GM21390 (cell line): ENCODE data around the gene PRKAR2B.

Experiments used
- ATAC-seq: cut with Tn5 transposase; IDR thresholded peaks from one replicate; pipeline ENCODE4 v1.9.1; 2021; ENCODE audit not compliant: unreplicated experiment

PRKAR2B gene

GRCh38 chr7:107173691-107174406 lies 129.3 kb downstream of the PRKAR2B start:
- ATAC-seq, result peak; percentile 62

GRCh38 chr7:107179326-107180164 lies 135.0 kb downstream of the PRKAR2B start:
- no peak for ATAC-seq

- no peak for ATAC-seq
Measured at GRCh38 chr7:107180378-107180777, 135.9 kb downstream of the PRKAR2B start.

GRCh38 chr7:107181172-107181571 lies 136.7 kb downstream of the PRKAR2B start:
- no peak for ATAC-seq

DNA sequence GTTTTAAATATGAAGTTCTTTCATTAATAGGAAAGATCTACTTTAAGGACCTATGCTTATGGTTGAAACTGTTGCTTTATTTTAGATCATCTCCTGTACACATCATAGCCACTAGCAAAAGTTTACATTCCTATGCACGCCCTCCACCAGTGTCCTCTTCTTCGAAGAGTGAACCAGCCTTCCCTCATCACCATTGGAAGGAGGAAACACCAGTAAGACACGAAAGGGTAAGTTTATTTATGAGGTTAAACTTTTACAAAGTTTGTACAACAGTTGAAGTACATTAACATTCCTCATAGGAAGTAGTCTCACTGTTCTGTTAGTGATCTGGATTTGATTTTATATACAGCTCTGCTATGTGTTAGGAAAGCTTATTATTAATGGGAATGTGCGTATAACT lies 141.2 kb downstream of the PRKAR2B start:
- no peak for ATAC-seq

DNA sequence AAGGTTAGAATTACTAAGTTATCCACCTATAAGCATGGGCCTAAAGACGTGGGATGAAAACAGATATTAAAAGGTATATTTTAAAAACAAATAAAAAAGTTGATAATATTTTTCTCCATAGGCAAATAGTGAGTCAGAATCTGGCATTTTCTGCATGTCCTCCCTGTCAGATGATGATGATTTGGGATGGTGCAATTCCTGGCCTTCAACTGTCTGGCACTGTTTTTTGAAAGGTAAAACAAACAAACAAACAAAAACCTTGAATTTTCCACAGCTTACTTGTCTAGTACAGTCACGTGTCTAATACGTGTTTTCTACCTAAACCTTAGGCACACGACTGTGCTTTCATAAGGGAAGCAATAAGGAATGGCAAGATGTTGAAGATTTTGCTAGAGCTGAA lies 141.7 kb downstream of the PRKAR2B start:
- ATAC-seq, result no peak

DNA sequence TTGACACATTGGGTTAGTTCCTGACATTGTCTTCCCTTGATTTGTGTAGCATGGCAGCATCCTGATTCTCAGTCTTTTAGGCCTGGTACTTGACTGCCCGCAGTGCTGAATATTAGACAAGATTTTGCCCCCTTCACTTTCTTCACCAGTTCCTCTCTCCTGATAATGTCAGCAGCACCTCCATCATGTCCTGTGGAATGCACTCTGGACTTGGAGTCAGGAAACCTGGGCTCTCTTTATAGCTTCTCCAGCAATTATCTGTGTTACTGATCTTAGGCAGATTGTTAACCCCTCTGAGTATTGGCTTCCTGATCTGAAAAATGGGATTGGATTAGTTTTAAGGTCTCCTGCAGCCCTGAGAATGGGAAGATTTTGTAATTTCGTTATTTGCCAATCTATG lies 143.3 kb downstream of the PRKAR2B start:
- no peak for ATAC-seq

GRCh38 chr7:107190090-107190489 lies 145.6 kb downstream of the PRKAR2B start:
- ATAC-seq, result no peak

DNA sequence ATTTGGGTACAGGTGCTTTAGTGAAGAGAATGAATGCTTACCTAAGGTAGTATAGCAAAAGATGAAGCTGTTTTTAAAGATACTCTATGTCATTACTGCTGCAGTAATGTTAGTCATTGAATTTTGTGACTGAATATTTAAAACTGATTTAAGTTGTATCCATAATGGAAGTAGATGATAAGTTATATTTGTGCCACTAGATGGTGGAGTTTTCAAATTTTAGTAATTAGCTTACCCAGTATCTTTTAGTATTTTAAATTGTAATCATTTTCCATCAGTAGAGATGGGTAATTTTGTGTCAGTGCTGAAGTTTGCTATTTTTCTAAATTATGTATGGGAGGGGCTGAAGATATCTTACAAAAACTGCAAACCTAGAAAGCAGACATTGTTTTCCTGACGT lies 149.5 kb downstream of the PRKAR2B start:
- no peak for ATAC-seq

GRCh38 chr7:107196834-107197610 lies 152.5 kb downstream of the PRKAR2B start:
- no peak for ATAC-seq

- ATAC-seq, result no peak
Measured at GRCh38 chr7:107201795-107202450, 157.4 kb downstream of the PRKAR2B start.

GRCh38 chr7:107203607-107204006 lies 159.1 kb downstream of the PRKAR2B start:
- ATAC-seq, result no peak

- ATAC-seq, result no peak
Measured at GRCh38 chr7:107206136-107206535, 161.6 kb downstream of the PRKAR2B start.

GRCh38 chr7:107206706-107207105 lies 162.2 kb downstream of the PRKAR2B start:
- no peak for ATAC-seq

DNA sequence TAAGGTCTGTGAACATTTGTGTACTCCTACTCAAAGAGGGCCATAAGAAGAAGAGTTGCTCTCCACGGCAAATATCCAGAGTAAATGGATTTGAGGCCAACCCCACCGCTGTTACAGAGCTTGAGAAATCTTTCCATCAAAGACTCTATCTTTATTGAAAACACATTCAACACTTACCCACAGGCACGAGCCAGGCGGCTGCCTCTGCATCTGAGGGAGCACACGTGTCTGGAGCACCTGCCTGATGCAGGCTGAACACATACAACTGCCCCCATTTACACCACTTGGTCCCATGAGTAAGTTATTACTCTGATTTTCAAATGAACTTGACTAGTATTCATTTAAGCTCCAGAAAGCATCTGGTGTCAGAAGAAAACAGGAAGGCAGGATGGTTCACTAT lies 163.0 kb downstream of the PRKAR2B start:
- no peak for ATAC-seq

GRCh38 chr7:107208024-107208521 lies 163.6 kb downstream of the PRKAR2B start:
- ATAC-seq, result no peak

GRCh38 chr7:107208563-107208962 lies 164.1 kb downstream of the PRKAR2B start:
- no peak for ATAC-seq

- no peak for ATAC-seq
Measured at GRCh38 chr7:107209565-107209964, 165.1 kb downstream of the PRKAR2B start.

DNA sequence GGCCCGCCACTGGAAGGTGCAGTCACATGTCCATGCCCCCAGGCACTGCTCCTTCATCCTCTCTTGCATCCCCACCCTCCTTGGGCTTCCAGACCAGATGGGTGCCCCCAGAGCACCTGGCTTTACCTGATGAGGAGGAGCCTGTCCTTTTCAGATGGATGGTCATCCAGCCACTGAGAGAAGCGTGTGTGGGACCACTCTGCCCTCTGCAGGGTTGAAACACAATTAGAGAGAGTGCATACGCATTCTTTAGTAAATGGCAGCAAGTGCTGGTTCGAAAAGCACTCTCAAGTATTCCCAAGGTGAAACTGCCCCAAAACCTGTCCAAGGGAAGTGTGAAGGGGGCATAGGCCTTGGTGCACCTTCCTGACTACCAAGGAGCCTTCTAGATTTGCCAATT lies 165.9 kb downstream of the PRKAR2B start:
- no peak for ATAC-seq
